ENCODE data around the gene RBMX2.

Gene RBMX2

DNA sequence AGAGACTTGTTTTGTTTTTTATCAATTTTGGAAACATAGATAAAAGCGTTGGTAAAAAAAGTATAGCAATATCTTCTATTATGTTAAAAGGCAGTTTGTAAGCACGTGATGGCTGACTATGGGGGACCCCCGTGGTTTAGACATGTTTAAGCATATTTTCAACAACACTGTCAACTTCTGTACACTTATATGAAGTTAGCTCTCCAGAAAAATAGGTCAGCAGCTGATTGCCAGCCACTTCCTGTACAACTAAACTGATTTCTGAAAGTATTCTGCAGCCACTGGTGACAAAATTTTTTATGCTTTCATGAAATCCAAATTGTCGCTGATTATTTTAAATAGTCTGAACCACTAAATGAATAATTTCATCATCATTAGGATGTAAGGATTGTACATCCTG is 45.2 kb downstream of the RBMX2 start:
- no peak for DNase-seq (ENCODE audit: low spot score)

Data from hematopoietic multipotent progenitor cell treated with erythropoietin and hydrocortisone succinate and interleukin-3 and kit ligand, for 17 days (in vitro differentiated cells).